HG03066 (cell line): ENCODE data around the gene GTPBP4.
A peak's percentile ranks its signal among the peaks of the same experiment; 100 is the strongest.
"Not testable (repeated sequence)": the region's sequence is repeated elsewhere in the genome, so short reads cannot be mapped to it uniquely, and the experiment has no call there.

ENCODE experiments used
- ATAC-seq: cut with Tn5 transposase; IDR thresholded peaks from one replicate; pipeline ENCODE4 v1.9.1; 2021; ENCODE audit warnings: low read depth; ENCODE audit not compliant: unreplicated experiment

Gene GTPBP4

DNA sequence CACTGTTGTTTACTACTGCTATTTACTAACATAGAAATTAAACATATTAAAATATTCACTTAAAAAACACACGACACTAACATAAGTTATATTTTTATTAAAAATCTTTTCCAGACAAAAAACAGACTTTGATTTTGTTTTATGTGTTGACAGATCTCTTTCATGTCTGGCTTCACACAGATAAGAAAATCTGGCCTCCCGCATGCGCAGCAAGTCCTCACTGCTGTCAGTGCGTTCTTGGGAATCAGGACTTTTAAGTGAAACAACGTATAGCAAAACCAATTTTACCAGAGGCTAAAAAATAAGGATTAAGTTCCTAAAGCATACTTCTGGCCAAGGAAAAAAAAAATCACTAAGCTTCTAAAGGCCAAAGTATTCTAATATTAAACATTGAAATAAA, 61.9 kb downstream of the GTPBP4 start:
- ATAC-seq, result no peak

DNA sequence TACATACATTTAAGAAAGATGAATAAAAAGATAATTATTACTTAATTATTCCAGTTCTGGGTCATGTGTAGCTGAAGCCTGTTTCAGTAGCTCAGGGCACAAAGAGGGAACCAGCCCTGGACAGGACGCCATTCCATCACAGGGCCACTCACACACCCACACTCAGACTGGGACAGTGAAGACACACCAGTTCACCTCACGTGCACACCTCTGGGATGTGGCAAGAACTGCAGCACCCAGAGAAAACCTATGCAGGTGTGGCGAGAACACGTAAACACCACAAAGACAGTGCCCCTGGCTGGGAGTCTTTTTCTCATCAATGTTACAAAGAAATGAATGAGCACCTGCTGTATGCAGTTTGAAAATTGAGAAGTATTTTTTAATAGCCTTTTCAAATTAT, 62.3 kb downstream of the GTPBP4 start:
- ATAC-seq, result no peak

DNA sequence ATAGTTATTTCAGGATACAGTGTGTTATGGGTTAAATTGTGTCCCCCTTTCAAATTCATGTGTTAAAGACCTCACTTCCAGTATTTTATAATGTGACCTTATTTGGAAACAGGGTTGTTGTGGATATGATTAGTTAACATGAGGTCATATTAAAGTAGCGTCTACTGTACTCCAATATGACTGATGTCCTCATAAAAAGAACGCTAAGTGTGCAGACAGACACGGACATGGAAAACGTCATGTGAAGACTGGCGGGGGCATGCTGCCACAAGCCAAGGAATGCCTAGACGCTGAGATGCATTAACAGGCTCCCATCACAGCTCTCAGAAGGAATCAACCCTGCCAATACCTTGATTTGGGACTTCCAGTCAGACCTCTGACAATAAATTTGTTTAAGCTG, 66.5 kb downstream of the GTPBP4 start:
- ATAC-seq, result no peak

DNA sequence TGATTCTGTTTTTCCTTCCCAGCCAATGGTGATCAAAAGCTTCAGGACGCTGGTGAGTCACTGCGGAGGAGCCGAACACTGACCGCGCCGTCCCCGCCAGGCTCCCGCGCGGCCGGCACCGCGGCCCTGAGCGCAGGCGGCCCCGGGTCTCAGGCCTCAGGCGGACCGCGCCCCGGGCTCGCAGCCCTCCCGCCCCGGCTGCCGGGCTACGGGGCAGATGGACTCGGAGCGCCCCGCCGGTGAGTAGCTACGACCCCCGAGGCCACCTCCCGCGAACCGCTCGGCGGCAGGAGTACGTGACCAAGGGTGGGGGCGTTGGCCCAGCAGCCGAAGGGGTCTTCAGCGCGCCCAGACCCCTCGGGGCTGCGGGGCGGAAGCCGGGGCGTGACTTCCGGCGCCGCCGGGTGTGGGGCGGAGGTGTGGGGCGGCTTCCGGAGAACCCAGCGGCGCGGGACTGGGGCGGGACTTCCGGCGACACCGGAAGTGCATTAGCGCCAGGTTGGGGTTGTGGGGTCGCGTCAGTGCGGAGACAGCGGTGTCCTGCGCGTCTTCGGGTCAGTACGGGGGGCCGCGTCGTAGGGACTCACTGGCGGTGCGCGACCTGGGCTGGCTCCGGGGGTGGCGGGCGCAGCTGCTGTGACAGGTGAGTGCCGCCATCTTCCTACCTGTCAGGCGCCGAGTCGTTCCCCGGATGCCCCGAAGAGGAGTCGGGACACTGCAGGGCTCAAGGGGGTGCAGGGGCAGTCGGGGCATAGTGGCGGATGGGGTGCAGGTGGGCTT, 68.3 kb downstream of the GTPBP4 start, which contains the start of gene WDR37:
WDR37 (plus strand) TSS at position 60 of the 780 bp plus-strand sequence. CDS start 15,771 bp downstream, outside the sequence.
- ATAC-seq, result peak; percentile 93

DNA sequence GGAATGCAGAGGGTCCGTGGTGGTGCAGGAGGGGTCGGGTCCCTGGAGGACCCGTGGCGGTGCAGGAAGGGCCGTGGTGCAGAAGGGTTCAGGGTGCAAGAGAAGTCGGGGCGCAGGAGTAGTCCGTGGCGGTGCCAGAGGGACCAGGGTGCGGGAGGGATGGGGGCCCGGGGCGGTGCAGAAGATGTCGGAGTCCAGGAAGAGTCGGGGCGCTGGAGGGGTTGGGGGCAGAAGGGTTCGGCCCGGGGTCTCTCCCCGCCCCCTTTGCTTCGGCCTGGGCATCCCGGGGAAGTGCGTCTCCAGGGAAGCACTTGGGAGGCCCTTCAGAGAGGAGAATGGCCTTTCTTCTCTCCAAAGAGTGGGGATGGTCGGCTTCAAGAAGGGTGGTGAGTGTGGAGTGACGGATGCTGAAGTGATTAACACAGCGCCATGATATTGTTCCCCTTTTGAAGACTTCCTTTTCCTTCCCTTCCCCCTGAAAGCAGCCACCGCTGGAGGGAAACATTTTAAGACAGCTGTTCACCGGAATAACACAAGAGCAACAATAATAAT, 68.9 kb downstream of the GTPBP4 start:
- no peak for ATAC-seq

DNA sequence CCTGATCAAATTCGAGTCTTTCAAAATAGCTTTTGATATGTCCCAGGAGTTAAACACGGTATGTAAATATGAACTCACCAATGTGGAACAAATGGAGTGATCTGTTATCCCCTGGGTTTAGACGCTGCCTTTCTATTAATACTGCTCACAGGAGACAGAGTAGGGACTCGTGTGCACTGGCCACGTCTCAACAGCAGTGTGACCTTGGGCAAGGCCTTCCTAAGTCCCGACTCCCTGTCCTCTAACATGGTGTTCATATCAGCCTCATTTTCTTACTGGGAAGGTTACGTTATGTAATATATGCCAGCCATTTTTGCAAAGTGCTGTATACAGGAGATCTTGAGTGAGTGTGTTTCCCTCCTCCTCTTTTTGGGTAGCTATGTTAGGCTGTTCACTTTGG, 69.8 kb downstream of the GTPBP4 start:
- ATAC-seq, result no peak

DNA sequence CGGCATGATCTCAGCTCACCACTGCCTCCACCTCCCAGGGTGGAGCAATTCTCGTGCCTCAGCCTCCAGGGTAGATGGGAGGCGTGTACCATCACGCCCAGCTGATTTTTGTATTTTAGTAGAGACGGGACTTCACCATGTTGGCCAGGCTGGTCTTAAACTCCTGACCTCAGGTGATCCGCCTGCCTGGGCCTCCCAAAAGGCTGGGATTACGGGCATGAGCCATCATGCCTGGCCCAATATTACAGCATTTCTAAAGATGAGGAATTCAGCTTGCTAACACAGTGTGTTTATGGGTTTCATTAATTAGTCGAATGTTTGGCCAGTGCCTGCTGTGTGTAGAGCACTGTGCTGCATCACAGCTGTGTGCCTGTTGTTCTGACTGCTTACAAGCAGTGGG, 71.7 kb downstream of the GTPBP4 start:
- no peak for ATAC-seq

DNA sequence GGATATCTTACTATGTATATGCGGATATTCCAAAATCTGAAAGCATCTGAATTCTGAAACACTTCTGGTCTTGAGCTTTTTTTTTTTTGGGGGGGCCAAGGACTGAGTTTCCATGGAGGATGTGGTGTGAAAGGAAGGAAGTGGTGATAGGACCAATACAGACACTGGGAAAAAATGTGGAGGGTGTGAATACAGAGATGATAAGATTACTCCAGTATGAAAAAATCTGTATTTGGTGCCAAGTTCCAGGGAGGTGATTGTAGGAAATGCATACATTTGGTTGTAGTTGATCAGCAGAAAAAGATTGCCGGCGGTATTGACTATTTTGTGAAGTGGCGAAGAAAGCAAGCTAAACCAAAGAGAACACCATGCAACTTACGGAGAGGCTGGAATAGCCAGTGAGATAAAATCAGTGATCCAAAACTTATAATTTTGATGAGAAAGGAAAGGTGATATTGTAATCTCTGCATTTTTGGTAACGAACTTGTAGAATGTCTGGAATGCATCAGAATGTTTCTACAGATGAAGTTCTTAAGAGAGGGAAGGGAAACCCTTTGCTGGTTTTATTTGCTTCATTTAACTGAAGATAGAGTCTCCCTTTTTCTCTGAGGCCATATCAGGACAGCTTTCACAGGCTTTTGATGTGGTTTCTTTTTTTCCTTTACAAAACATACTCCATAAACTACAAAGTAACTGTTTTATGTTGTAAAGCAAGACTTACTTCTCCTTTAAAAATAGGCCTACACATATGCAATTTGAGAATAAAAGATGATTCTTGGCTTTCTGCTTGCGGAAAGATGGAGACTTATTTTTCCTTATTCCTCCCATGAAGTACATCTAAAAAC, 73.9 kb downstream of the GTPBP4 start:
- no peak for ATAC-seq

DNA sequence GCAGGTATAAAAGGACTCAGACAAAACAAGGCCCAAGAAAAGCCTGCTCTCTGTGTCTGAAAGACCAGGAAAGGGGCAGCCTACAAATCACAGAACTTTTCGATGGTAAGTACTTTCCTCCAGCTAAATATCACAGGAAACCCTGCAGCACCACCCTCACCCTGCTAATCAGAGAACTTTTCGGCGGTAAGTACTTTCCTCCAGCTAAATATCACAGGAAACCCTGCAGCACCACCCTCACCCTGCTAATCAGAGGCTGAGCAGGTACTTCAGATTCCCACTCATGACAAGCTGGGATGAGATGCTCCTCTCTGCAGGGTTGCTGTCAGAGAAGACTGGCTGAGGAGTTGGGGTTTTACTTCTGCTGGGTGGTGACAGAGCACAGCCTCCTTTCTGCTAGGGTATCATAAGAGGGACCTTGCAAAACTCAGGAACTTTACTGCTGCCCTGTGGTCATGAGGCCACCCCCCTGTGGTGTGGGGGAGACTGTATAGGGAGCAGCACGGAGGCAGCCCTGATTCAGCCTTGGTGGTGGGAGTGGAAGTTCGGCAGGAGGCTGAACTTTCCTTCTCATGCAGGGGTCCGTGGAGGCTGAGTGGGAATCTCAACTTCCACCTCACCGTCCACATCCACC, 75.1 kb downstream of the GTPBP4 start:
- no peak for ATAC-seq

DNA sequence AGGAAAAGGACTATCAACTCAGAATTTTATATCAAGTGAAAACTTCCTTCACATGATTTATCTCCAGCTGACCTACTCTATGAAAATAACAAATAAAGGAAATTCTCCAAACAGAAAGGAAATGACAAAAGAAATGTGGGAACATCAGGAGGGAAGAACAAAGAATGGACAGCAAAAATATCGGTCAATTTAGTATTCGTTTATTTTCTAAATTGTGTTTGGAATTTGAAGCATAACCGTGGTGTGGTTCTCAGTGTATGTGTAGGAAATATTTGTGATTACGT, 76.7 kb downstream of the GTPBP4 start:
- ATAC-seq, result no peak

DNA sequence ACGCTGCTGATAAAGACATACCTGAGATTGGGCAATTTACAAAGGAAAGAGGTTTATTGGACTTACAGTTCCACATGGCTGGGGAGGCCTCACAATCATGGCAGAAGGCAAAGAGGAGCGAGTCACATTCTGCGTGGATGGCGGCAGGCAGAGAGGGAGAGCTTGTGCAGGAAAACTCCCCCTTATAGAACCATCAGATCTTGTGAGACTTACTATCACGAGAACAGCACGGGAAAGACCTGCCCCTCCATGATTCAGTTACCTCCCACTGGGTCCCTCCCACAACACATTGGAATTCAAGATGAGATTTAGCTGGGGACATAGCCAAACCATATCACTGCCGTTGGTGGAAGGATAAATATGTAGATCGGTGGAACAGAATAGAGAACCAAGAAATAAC, 78.5 kb downstream of the GTPBP4 start:
- ATAC-seq, result not testable (repeated sequence)

DNA sequence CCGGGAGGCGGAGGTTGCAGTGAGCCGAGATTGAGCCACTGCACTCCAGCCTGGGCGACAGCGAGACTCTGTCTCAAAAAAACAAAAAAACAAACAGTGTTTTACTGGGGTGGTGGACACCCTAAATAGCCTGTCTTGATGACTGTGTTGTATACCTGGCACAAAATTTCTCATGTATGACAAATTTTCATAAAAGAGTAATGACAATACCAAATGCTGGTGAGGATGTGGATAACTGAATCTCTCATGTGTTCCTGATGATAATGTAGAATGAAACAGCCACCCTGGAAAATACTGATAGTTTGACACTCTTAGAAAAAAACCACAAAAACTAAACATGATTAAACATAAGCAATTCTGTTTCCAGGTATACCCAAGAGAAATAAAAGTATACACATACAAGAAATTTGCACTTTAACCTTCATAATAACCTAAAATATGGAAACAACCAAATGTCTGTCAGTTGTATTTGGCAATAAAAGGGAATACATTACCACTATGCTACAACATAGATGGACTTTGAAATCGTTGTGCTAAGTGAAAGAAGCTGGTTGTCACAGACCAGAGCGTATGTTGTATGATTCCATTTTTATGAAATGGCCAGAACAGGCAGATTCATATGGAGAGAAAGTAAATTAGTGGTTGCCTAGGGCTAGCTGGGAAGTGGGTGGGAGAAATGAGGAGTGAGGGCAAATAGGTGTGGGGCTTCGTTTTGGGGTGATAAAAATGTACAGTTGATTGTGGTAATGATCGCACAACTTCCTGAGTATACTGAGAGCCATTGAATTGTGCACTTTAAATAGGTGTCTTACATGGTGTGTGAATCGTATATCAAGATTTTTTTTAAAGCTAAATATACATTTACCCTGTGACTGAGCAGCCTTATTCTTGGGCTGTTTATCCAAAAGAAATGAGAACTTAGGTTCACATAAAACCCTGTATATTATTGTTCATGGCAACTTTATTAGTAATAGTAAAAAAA, 80.4 kb downstream of the GTPBP4 start:
- ATAC-seq, result no peak
